Liver (tissue), 9 donors: ENCODE measurements around the gene CCL21. TPM values are rescaled to one million over a fixed set of nuclear protein-coding genes. Genes with fewer than 3 reads are reported as not detected.
A peak's percentile ranks its signal among the peaks of the same experiment; 100 is the strongest.
"Not testable (repeated sequence)": the region's sequence is repeated elsewhere in the genome, so short reads cannot be mapped to it uniquely, and the experiment has no call there.

Source experiments
- DNase-seq: peaks from one replicate; pipeline ENCODE4 v3.0.0-alpha.2; 2017; ENCODE audit warnings: low spot score
- H3K27ac ChIP-seq, 2 donors: one replicate each; pipeline ENCODE4 v1.7.0; 2013; ENCODE audit warnings: inconsistent platforms in 2 of 2, low read length in 2 of 2, control low read depth in 1 of 2, low read depth in 1 of 2, mild to moderate bottlenecking in 1 of 2
- H3K27me3 ChIP-seq, 4 donors: one replicate each; pipeline versions ENCODE4 v1.6.1 to v1.7.0; 2013; ENCODE audit warnings: low read length in 3 of 4, inconsistent platforms in 1 of 4, mild to moderate bottlenecking in 1 of 4, moderate library complexity in 1 of 4; ENCODE audit not compliant: control insufficient read depth in 4 of 4, insufficient read depth in 4 of 4
- H3K36me3 ChIP-seq, 4 donors: one replicate each; pipeline versions ENCODE4 v1.6.1 to v1.7.0; 2013; ENCODE audit warnings: low read length in 3 of 4, mild to moderate bottlenecking in 3 of 4, low read depth in 1 of 4, moderate library complexity in 1 of 4; ENCODE audit not compliant: control insufficient read depth in 4 of 4, insufficient read depth in 3 of 4
- H3K4me1 ChIP-seq, 4 donors: one replicate each; pipeline versions ENCODE4 v1.6.1 to v1.7.0; 2013; ENCODE audit warnings: low read length in 3 of 4, mild to moderate bottlenecking in 3 of 4, moderate library complexity in 1 of 4; ENCODE audit not compliant: control insufficient read depth in 4 of 4, insufficient read depth in 4 of 4
- H3K4me3 ChIP-seq, 3 donors: one replicate each; pipeline versions ENCODE4 v1.6.1 to v1.7.0; 2013; ENCODE audit warnings: low read length in 3 of 3, control low read depth in 1 of 3, low read depth in 1 of 3, mild to moderate bottlenecking in 1 of 3
- H3K9ac ChIP-seq, 2 donors: one replicate each; pipeline ENCODE4 v1.7.0; 2013; ENCODE audit warnings: low read length in 2 of 2, mild to moderate bottlenecking in 2 of 2, moderate library complexity in 2 of 2, control low read depth in 1 of 2, low read depth in 1 of 2
- H3K9me3 ChIP-seq, 4 donors: one replicate each; pipeline versions ENCODE4 v1.6.1 to v1.7.0; 2013; ENCODE audit warnings: low read length in 3 of 4; ENCODE audit not compliant: control insufficient read depth in 4 of 4
- EGR1 ChIP-seq, 2 donors: IDR thresholded peaks; 2 replicates each; pipeline ENCODE4 v1.6.1; 2016 to 2018; ENCODE audit warnings: antibody characterized with exemption in 2 of 2, low read depth in 2 of 2
- FOXA1 ChIP-seq: IDR thresholded peaks from 2 replicates; pipeline ENCODE4 v1.6.1; 2016; ENCODE audit warnings: antibody characterized with exemption
- FOXA2 ChIP-seq: IDR thresholded peaks from 2 replicates; pipeline ENCODE4 v1.6.1; 2016; ENCODE audit warnings: antibody characterized with exemption
- GABPA ChIP-seq, 2 donors: IDR thresholded peaks in 1 of 2; conservative IDR thresholded peaks in 1 of 2; 2 replicates each; pipeline ENCODE4 v1.6.1; 2016; ENCODE audit warnings: antibody characterized with exemption in 2 of 2, mild to moderate bottlenecking in 1 of 2, moderate library complexity in 1 of 2
- HNF4G ChIP-seq: IDR thresholded peaks from 2 replicates; pipeline ENCODE4 v1.6.1; 2016; ENCODE audit warnings: antibody characterized with exemption
- JUND ChIP-seq, 2 donors: IDR thresholded peaks; 2 replicates each; pipeline ENCODE4 v1.6.1; 2016; ENCODE audit warnings: antibody characterized with exemption in 2 of 2
- NR2F2 ChIP-seq: IDR thresholded peaks from 2 replicates; pipeline ENCODE4 v1.6.1; 2016; ENCODE audit warnings: antibody characterized with exemption
- RAD21 ChIP-seq, 2 donors: IDR thresholded peaks; 2 replicates each; pipeline ENCODE4 v1.6.1; 2016; ENCODE audit warnings: antibody characterized with exemption in 2 of 2, mild to moderate bottlenecking in 2 of 2
- RXRA ChIP-seq, 2 donors: IDR thresholded peaks; 2 replicates each; pipeline ENCODE4 v1.6.1; 2017 to 2018; ENCODE audit warnings: antibody characterized with exemption in 2 of 2, mild to moderate bottlenecking in 1 of 2
- SP1 ChIP-seq: IDR thresholded peaks from 2 replicates; pipeline ENCODE4 v1.6.1; 2018; ENCODE audit warnings: antibody characterized with exemption, mild to moderate bottlenecking
- TAF1 ChIP-seq: conservative IDR thresholded peaks from 2 replicates; pipeline ENCODE4 v1.6.1; 2016; ENCODE audit warnings: antibody characterized with exemption, mild to moderate bottlenecking
- YY1 ChIP-seq: IDR thresholded peaks from 2 replicates; pipeline ENCODE4 v1.6.1; 2016; ENCODE audit warnings: antibody characterized with exemption, mild to moderate bottlenecking
- WGBS: extraction: QIAGEN DNeasy Blood & Tissue Kit; methylation state at CpG from one replicate; pipeline ENCODE4 v1.1.7; 2013; 5-methylcytosine and 5-hydroxymethylcytosine counted together
- polyA plus RNA-seq, 2 donors: library from polyadenylated mRNA; stranded (reverse) in 1 of 2; unstranded in 1 of 2; fragments of 200-250 nt in 1 of 2; fragments of >200 nt in 1 of 2; fragmentation: Nextera tagmentation in 1 of 2; extraction: Ambion mirVana in 1 of 2; gene quantifications; one replicate each; pipeline versions ENCODE4 v1.2.1 to v1.2.3, GENCODE V29; 2013 to 2015
- total RNA-seq, 2 donors: library from RNA; depleted of rRNA; stranded (reverse); fragments of >200 nt; gene quantifications; one replicate each; pipeline ENCODE4 v1.2.3, GENCODE V29; 2014
- TF ChIP-seq, protein P1 (sequence below): IDR thresholded peaks from 2 replicates; pipeline ENCODE4 v1.6.1; 2016; ENCODE audit warnings: antibody characterized with exemption
- TF ChIP-seq, protein P2 (sequence below): fragments of 150-350 bp; IDR thresholded peaks from 2 replicates; pipeline ENCODE4 v1.5.1; 2017; ENCODE audit warnings: improper control_type of control experiment, low read depth, low read length; ENCODE audit not compliant: missing input control
- TF ChIP-seq, protein P3 (sequence below): IDR thresholded peaks from 2 replicates; pipeline ENCODE4 v1.6.1; 2016; ENCODE audit warnings: antibody characterized with exemption
- TF ChIP-seq, protein P4 (sequence below): IDR thresholded peaks from 2 replicates; pipeline ENCODE4 v1.6.1; 2016; ENCODE audit warnings: antibody characterized with exemption, mild to moderate bottlenecking
- donor health status: healthy.
- donor health status: healthy.
- donor health status: healthy.
- donor health status: healthy.
- donor health status: healthy.

CCL21 gene, protein sequence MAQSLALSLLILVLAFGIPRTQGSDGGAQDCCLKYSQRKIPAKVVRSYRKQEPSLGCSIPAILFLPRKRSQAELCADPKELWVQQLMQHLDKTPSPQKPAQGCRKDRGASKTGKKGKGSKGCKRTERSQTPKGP
- 1 to 10 TPM; 2.2 to 4.5 TPM for total RNA-seq
- 10 to 100 TPM; 16.7 to 31.0 TPM for polyA plus RNA-seq

DNA sequence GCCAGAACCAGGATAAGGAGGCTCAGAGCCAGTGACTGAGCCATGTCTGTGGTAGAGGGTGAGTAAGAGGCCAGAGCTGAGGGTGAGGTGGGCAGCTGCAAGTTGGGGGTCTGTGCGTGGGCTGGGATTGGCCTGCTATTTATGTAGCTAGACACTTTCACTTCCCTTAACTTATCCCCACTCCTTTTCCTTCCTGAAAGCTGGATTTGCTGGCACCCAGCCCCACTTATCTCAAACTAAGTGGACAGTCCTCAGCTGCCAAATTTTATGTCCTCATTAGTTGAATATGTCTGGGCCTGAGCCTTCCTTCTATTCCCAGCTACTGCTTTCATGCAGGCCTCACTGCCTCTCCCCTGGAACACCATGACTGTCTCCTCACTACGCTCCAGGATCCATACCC is at the start of gene CCL21:
TSS of gene CCL21 (minus strand) at position 114 of the 400 bp plus-strand sequence. CDS start at position 44, 70 bp downstream.
- Histone ChIP-seq H3K9me3 (no peaks in the 10 kb centered on the region), H3K4me3 (no peak within 1 kb of the TSS), H3K9ac (no peak within 1 kb of the TSS), H3K36me3 (no peaks in the 10 kb centered on the region), H3K27ac (peak within 1 kb of the TSS in 1 of 2 donors; percentile 13), H3K4me1 (peaks cover 0 to 10% (median 2%) of the 10 kb centered on the region in 4 donors), H3K27me3 (no peaks in the 10 kb centered on the region)
- no peak for TF ChIP-seq JUND (IDR thresholded peaks at IDR 0.05)
- no peak for TF ChIP-seq RXRA (IDR thresholded peaks at IDR 0.05)
- TF ChIP-seq TAF1, result no peak
- TF ChIP-seq SP1, result peak; percentile 15
- TF ChIP-seq GABPA (IDR thresholded peaks at IDR 0.05 in 1 of 2, conservative IDR thresholded peaks at IDR 0.05 in 1 of 2), result no peak
- TF ChIP-seq NR2F2, result no peak
- no peak for TF ChIP-seq EGR1 (IDR thresholded peaks at IDR 0.05; ENCODE audit: low read depth in 2 of 2)
- no peak for TF ChIP-seq HNF4G
- TF ChIP-seq FOXA1, result no peak
- 64% methylated on average over 2 of the region's 2 CpGs for WGBS
- no peak for DNase-seq

DNA sequence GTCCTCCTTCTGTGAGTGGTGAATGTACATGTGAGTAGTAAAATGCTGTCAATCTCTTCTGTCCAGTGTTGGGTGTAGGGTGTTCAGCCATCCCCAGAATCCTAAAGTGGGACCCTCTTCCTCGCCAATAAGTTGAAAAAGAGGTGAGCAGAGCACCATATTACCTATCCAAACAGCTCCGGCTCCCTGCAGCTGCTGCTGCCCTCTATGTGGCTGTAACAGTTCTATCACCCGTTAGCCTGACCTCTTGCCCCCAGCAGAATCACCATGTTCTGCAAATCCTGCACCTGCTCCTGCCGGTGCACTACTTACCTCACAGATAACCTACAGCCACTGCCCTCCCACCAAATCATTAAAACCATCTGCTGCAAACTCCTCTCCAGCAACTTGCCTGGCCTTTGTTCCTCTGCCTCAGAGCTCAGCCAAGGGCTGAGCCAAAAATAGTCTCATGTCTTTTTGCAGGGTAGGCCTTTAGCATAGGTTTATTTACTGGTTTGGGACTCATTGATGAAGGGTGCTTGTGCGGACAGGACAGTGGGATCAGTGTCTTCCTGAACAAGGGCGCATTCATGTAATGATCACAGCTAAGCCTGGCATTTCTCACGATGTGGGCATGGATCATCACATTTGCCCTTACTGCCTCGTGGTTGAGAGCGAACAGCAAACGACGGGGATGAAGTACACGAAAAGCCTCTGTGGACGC is 49.6 kb upstream of the CCL21 start:
- no peak overlapping the region for H3K9ac ChIP-seq
- peaks cover 0 to 2% (median 0%) of the 10 kb centered on the region in 4 donors for H3K27me3 ChIP-seq
- no peak overlapping the region for H3K4me3 ChIP-seq
- TF ChIP-seq FOXA1, result no peak
- no peak for TF ChIP-seq YY1
- no peak for TF ChIP-seq FOXA2
- no peak for TF ChIP-seq RAD21 (IDR thresholded peaks at IDR 0.05)
- TF ChIP-seq, protein P1, sequence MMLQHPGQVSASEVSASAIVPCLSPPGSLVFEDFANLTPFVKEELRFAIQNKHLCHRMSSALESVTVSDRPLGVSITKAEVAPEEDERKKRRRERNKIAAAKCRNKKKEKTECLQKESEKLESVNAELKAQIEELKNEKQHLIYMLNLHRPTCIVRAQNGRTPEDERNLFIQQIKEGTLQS, result no peak
- no peak for TF ChIP-seq RXRA (IDR thresholded peaks at IDR 0.05)
- TF ChIP-seq NR2F2, result no peak
- TF ChIP-seq, protein P2, sequence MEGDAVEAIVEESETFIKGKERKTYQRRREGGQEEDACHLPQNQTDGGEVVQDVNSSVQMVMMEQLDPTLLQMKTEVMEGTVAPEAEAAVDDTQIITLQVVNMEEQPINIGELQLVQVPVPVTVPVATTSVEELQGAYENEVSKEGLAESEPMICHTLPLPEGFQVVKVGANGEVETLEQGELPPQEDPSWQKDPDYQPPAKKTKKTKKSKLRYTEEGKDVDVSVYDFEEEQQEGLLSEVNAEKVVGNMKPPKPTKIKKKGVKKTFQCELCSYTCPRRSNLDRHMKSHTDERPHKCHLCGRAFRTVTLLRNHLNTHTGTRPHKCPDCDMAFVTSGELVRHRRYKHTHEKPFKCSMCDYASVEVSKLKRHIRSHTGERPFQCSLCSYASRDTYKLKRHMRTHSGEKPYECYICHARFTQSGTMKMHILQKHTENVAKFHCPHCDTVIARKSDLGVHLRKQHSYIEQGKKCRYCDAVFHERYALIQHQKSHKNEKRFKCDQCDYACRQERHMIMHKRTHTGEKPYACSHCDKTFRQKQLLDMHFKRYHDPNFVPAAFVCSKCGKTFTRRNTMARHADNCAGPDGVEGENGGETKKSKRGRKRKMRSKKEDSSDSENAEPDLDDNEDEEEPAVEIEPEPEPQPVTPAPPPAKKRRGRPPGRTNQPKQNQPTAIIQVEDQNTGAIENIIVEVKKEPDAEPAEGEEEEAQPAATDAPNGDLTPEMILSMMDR, result no peak
- TF ChIP-seq JUND (IDR thresholded peaks at IDR 0.05), result no peak
- TF ChIP-seq SP1, result no peak
- TF ChIP-seq, protein P3, sequence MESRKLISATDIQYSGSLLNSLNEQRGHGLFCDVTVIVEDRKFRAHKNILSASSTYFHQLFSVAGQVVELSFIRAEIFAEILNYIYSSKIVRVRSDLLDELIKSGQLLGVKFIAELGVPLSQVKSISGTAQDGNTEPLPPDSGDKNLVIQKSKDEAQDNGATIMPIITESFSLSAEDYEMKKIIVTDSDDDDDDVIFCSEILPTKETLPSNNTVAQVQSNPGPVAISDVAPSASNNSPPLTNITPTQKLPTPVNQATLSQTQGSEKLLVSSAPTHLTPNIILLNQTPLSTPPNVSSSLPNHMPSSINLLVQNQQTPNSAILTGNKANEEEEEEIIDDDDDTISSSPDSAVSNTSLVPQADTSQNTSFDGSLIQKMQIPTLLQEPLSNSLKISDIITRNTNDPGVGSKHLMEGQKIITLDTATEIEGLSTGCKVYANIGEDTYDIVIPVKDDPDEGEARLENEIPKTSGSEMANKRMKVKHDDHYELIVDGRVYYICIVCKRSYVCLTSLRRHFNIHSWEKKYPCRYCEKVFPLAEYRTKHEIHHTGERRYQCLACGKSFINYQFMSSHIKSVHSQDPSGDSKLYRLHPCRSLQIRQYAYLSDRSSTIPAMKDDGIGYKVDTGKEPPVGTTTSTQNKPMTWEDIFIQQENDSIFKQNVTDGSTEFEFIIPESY, result no peak
- TF ChIP-seq, protein P4, sequence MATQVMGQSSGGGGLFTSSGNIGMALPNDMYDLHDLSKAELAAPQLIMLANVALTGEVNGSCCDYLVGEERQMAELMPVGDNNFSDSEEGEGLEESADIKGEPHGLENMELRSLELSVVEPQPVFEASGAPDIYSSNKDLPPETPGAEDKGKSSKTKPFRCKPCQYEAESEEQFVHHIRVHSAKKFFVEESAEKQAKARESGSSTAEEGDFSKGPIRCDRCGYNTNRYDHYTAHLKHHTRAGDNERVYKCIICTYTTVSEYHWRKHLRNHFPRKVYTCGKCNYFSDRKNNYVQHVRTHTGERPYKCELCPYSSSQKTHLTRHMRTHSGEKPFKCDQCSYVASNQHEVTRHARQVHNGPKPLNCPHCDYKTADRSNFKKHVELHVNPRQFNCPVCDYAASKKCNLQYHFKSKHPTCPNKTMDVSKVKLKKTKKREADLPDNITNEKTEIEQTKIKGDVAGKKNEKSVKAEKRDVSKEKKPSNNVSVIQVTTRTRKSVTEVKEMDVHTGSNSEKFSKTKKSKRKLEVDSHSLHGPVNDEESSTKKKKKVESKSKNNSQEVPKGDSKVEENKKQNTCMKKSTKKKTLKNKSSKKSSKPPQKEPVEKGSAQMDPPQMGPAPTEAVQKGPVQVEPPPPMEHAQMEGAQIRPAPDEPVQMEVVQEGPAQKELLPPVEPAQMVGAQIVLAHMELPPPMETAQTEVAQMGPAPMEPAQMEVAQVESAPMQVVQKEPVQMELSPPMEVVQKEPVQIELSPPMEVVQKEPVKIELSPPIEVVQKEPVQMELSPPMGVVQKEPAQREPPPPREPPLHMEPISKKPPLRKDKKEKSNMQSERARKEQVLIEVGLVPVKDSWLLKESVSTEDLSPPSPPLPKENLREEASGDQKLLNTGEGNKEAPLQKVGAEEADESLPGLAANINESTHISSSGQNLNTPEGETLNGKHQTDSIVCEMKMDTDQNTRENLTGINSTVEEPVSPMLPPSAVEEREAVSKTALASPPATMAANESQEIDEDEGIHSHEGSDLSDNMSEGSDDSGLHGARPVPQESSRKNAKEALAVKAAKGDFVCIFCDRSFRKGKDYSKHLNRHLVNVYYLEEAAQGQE, result no peak
- no peak overlapping the region for H3K27ac ChIP-seq
- H3K9me3 ChIP-seq, result no peaks in the 10 kb centered on the region
- WGBS, result 82% methylated on average over 13 of the region's 13 CpGs
- no peaks in the 10 kb centered on the region for H3K4me1 ChIP-seq
- H3K36me3 ChIP-seq, result no peaks in the 10 kb centered on the region
- no peak for DNase-seq

DNA sequence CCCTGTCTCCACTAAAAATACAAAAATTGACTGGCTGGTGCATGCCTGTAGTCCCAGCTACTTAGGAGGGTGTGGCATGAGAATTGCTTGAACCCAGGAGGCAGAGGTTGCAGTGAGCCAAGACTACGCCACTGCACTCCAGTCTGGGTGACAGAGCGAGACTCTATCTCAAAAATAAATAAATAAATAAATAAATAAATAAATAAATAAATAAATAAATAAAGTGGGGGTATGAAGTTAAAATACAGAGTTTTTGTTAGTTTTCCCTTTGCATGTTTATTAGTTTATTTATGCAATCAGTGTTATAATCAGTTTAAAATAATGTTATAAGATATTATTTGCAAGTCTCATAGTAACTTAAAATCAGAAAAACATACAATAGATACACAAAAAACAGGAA is 40.4 kb upstream of the CCL21 start:
- not testable (repeated sequence) for H3K9ac ChIP-seq, H3K36me3 ChIP-seq, H3K27me3 ChIP-seq, H3K4me1 ChIP-seq, H3K9me3 ChIP-seq, H3K27ac ChIP-seq, H3K4me3 ChIP-seq, DNase-seq
- 47% methylated on average over 2 of the region's 2 CpGs for WGBS
